ENCODE data around the gene HMOX2.

HMOX2 gene

DNA sequence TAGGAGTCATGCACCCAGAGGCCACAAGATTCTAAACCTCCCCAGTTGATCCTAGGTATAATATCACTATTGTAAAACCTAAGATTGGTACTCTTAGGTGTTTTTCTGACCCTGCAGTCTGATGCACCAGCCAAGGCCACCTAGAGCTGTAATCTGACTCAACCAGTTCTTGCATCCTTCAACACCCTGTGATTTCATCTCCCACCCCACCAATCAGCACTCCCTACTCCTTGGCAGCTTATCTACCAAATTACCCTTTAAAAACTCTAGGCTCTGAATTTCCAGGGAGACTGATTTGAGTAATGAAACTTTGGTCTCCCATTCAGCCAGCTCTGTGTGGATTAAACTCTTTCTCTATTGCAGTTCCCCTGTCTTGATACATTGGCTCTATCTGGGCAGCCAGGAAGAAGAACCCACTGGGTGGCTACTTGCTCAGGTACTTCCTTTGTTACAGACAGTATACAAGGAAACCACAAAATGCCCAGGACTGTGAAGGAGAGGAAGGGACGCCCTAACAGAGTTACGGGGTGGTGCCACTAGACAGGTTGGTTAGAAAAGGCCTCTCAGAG, 63.6 kb downstream of the HMOX2 start:
- DNase-seq (ENCODE audit: low read depth): no peak
- no peak overlapping the region for H3K4me3 ChIP-seq (ENCODE audit: low read depth, low read length)
- no peak for TF ChIP-seq MYC (IDR thresholded peaks at IDR 0.05; ENCODE audit: low read depth, low read length)
- TF ChIP-seq, protein P1, sequence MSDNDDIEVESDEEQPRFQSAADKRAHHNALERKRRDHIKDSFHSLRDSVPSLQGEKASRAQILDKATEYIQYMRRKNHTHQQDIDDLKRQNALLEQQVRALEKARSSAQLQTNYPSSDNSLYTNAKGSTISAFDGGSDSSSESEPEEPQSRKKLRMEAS (IDR thresholded peaks at IDR 0.05; ENCODE audit: low read depth, low read length): no peak
- TF ChIP-seq POLR2A (IDR thresholded peaks at IDR 0.05; ENCODE audit: extremely low read depth, insufficient read length): no peak
- TF ChIP-seq, protein P2, sequence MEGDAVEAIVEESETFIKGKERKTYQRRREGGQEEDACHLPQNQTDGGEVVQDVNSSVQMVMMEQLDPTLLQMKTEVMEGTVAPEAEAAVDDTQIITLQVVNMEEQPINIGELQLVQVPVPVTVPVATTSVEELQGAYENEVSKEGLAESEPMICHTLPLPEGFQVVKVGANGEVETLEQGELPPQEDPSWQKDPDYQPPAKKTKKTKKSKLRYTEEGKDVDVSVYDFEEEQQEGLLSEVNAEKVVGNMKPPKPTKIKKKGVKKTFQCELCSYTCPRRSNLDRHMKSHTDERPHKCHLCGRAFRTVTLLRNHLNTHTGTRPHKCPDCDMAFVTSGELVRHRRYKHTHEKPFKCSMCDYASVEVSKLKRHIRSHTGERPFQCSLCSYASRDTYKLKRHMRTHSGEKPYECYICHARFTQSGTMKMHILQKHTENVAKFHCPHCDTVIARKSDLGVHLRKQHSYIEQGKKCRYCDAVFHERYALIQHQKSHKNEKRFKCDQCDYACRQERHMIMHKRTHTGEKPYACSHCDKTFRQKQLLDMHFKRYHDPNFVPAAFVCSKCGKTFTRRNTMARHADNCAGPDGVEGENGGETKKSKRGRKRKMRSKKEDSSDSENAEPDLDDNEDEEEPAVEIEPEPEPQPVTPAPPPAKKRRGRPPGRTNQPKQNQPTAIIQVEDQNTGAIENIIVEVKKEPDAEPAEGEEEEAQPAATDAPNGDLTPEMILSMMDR (IDR thresholded peaks at IDR 0.05; ENCODE audit: low read depth, low read length): no peak

DNA sequence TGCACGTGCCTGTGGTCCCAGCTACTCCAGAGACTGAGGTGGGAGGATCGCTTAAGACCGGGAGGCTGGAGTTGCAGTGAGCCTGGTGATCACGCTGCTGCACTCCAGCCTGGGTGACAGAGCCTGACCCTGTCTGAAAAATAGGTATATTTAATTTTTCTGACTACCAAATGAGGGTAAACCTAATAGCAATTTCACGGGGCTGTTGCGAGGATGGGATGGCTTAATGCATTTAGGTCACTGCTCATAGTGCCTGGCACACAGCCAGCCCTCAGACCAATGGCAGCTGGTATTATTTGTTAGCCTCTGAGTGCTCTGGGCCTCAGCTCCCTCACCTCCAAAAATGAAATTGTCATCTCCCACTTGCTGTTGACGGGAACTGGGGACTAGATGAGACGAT, 68.3 kb downstream of the HMOX2 start:
- TF ChIP-seq, protein P1 (IDR thresholded peaks at IDR 0.05; ENCODE audit: low read depth, low read length): no peak
- TF ChIP-seq, protein P2 (IDR thresholded peaks at IDR 0.05; ENCODE audit: low read depth, low read length): no peak
- no peak for TF ChIP-seq MYC (IDR thresholded peaks at IDR 0.05; ENCODE audit: low read depth, low read length)
- no peak for TF ChIP-seq POLR2A (IDR thresholded peaks at IDR 0.05; ENCODE audit: extremely low read depth, insufficient read length)
- DNase-seq (ENCODE audit: low read depth): no peak
- no peak overlapping the region for H3K4me3 ChIP-seq (ENCODE audit: low read depth, low read length)

DNA sequence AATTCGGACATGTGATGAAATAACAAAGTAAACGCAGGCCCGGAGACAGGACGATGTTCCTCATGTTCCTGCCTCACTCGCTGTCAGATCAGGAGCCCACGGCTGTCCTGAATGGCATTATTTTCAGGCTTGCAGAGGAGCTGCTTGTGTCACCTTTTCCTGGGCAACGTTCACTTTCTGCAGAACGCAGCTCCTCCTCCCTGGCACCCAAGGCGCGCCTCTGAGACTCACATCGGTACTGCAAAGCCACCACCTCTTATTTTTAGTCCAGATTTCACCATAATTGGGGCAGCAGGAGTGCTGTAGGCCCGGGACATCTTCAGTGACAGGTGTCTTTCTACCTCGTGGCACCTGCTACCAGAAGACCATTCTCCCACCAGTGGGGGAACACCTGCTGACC, 71.9 kb downstream of the HMOX2 start:
- H3K4me3 ChIP-seq (ENCODE audit: low read depth, low read length): no peak overlapping the region
- no peak for DNase-seq (ENCODE audit: low read depth)
- TF ChIP-seq POLR2A (IDR thresholded peaks at IDR 0.05; ENCODE audit: extremely low read depth, insufficient read length) (no peak), MYC (IDR thresholded peaks at IDR 0.05; ENCODE audit: low read depth, low read length) (no peak)
- TF ChIP-seq, protein P2 (IDR thresholded peaks at IDR 0.05; ENCODE audit: low read depth, low read length): no peak
- TF ChIP-seq, protein P1 (IDR thresholded peaks at IDR 0.05; ENCODE audit: low read depth, low read length): no peak

DNA sequence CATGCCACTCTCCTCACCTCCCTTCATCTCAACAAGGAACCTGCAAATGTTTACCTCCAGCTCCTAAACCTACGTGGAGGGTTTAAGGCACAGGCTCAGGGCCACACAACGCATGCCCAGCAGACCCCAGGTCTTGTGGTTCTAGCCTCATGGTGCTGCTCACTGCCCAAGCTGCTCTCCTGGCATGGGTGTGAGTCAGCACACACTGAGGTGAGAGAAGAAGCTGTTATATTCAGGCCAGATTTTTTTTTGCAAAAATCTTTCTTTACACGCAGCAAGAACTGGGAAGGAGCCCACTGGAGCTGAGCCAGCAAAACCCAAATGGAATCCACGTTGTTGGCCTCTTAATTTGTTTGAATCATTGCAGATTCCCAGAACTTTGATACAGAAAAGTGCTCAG, 74.4 kb downstream of the HMOX2 start:
- no peak overlapping the region for H3K4me3 ChIP-seq (ENCODE audit: low read depth, low read length)
- DNase-seq (ENCODE audit: low read depth): no peak
- TF ChIP-seq POLR2A (IDR thresholded peaks at IDR 0.05; ENCODE audit: extremely low read depth, insufficient read length) (no peak), MYC (IDR thresholded peaks at IDR 0.05; ENCODE audit: low read depth, low read length) (no peak)
- TF ChIP-seq, protein P1 (IDR thresholded peaks at IDR 0.05; ENCODE audit: low read depth, low read length): no peak
- TF ChIP-seq, protein P2 (IDR thresholded peaks at IDR 0.05; ENCODE audit: low read depth, low read length): no peak

DNA sequence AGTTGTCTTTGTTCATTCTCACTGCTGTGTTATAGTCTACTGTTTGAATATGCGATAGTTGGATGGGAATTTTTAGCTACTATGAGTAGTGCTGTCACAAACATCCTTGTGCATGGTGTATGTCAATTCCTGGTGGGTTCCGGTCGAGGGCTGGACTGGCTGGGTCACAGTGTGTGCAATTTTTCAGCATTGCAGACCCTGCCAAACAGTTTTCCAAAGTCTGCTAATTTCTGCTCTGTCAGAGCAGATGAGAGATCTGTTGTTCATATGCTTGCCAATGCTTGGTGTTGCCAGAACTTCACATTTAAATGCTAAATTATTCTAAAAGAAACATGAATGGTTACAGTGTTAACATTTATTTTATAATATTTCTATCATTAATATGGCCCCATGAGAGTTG, 76.3 kb downstream of the HMOX2 start:
- no peak overlapping the region for H3K4me3 ChIP-seq (ENCODE audit: low read depth, low read length)
- DNase-seq (ENCODE audit: low read depth): no peak
- TF ChIP-seq POLR2A (IDR thresholded peaks at IDR 0.05; ENCODE audit: extremely low read depth, insufficient read length): no peak
- TF ChIP-seq, protein P1 (IDR thresholded peaks at IDR 0.05; ENCODE audit: low read depth, low read length): no peak
- TF ChIP-seq, protein P2 (IDR thresholded peaks at IDR 0.05; ENCODE audit: low read depth, low read length): no peak
- TF ChIP-seq MYC (IDR thresholded peaks at IDR 0.05; ENCODE audit: low read depth, low read length): no peak

Data from NB4 (cell line).